ENCODE results near the gene FXYD4.

DNA sequence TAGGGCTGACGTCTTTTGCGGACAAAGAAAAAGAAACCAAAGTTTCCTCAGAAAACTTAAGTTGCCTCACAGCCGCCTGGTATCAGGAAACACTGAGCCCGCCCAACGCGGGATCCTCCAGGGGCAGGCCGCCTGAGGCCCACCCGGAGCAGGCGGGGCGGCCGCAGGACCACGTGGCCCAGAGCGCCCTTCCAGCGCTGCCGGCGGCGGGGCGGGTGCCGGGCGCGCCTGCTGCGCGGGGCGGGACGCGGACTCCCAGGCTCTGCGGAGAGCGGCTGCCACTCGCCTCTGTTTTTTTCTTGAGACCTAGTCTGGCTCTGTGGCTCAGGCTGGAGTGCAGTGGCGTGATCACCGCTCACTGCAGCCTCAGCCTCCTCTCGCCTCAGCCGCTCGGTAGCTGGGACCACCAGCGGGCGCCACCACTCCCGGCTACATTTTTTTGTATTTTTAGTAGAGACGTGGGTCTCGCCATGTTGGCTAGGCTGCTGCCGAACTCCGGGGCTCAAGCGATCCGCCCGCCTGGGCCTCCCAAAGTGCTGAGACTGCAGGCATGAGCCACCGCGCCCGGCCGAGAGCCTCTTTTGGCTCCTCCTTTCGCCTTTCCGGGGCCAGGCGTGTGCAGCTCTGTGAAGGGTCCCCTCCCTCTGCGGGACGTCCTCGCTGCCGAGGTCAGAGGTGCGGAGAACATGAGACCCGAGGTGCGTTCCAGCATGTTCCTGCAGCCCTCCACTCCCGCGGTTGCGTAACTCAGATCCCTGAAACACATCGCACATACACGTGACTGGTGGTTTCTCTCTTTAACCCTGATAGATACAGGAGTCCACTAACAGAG, 49.1 kb downstream of the FXYD4 start:
- TF ChIP-seq POLR2AphosphoS5 (IDR thresholded peaks at IDR 0.05; ENCODE audit: borderline replicate concordance, low read depth, low read length), result peak; percentile 48
- no peak for TF ChIP-seq EZH2 (IDR thresholded peaks at IDR 0.05)
